Ammon's horn (tissue), 1 donor: ENCODE results near the gene TOMM22.
A peak's percentile ranks its signal among the peaks of the same experiment; 100 is the strongest.

ENCODE experiments used
- DNase-seq: peaks from one replicate; pipeline ENCODE4 v3.0.0-alpha.2; 2016; ENCODE audit warnings: low spot score

The TOMM22 gene

GRCh38 chr22:38715176-38715764 lies 33.5 kb downstream of the TOMM22 start:
- no peak for DNase-seq

- no peak for DNase-seq
Observed at GRCh38 chr22:38715852-38716251, 34.1 kb downstream of the TOMM22 start.

GRCh38 chr22:38716271-38716670 lies 34.5 kb downstream of the TOMM22 start:
- no peak for DNase-seq

GRCh38 chr22:38716826-38717225 lies 35.1 kb downstream of the TOMM22 start:
- no peak for DNase-seq

GRCh38 chr22:38717244-38717643 lies 35.5 kb downstream of the TOMM22 start:
- no peak for DNase-seq

GRCh38 chr22:38718414-38718813 lies 36.7 kb downstream of the TOMM22 start:
- DNase-seq: no peak

GRCh38 chr22:38719196-38719595 lies 37.4 kb downstream of the TOMM22 start:
- DNase-seq: no peak

GRCh38 chr22:38720350-38720749 lies 38.6 kb downstream of the TOMM22 start:
- DNase-seq: no peak

- DNase-seq: no peak
Observed at GRCh38 chr22:38721551-38721950, 39.8 kb downstream of the TOMM22 start.

- DNase-seq: no peak
Observed at GRCh38 chr22:38724176-38724575, 42.4 kb downstream of the TOMM22 start.

- peak; percentile 85 for DNase-seq
Observed at GRCh38 chr22:38724926-38725571, 43.3 kb downstream of the TOMM22 start.

GRCh38 chr22:38725900-38726655 lies 44.3 kb downstream of the TOMM22 start:
- DNase-seq: no peak

- DNase-seq: no peak
Observed at GRCh38 chr22:38727123-38727522, 45.4 kb downstream of the TOMM22 start.

GRCh38 chr22:38727530-38728451 lies 46.0 kb downstream of the TOMM22 start:
- no peak for DNase-seq

- no peak for DNase-seq
Observed at GRCh38 chr22:38728871-38729796, 47.4 kb downstream of the TOMM22 start.

GRCh38 chr22:38729946-38730345 lies 48.2 kb downstream of the TOMM22 start:
- no peak for DNase-seq

GRCh38 chr22:38730411-38730871 lies 48.7 kb downstream of the TOMM22 start:
- DNase-seq: no peak

GRCh38 chr22:38731703-38732161 lies 50.0 kb downstream of the TOMM22 start:
- DNase-seq: no peak

GRCh38 chr22:38732251-38732815 lies 50.6 kb downstream of the TOMM22 start:
- peak; percentile 50 for DNase-seq

GRCh38 chr22:38733329-38733723 lies 51.6 kb downstream of the TOMM22 start:
- DNase-seq: peak; percentile 68
